GM18909 (cell line): ENCODE data around the gene NPEPL1.
"Not testable (repeated sequence)": the region's sequence is repeated elsewhere in the genome, so short reads cannot be mapped to it uniquely, and the experiment has no call there.

ENCODE experiments used
- ATAC-seq: cut with Tn5 transposase; IDR thresholded peaks from one replicate; pipeline ENCODE4 v1.9.1; 2021; ENCODE audit warnings: mild to moderate bottlenecking; ENCODE audit not compliant: unreplicated experiment, poor library complexity

The NPEPL1 gene

GRCh38 chr20:58726156-58726555, 33.6 kb downstream of the NPEPL1 start:
- not testable (repeated sequence) for ATAC-seq

GRCh38 chr20:58731192-58731591, 38.6 kb downstream of the NPEPL1 start:
- no peak for ATAC-seq

GRCh38 chr20:58737198-58737597, 44.6 kb downstream of the NPEPL1 start:
- no peak for ATAC-seq

GRCh38 chr20:58740356-58741308, 48.0 kb downstream of the NPEPL1 start:
- ATAC-seq: no peak

- no peak for ATAC-seq
Measured at GRCh38 chr20:58741384-58741783, 48.8 kb downstream of the NPEPL1 start.

GRCh38 chr20:58742668-58743566, 50.3 kb downstream of the NPEPL1 start:
- no peak for ATAC-seq

- no peak for ATAC-seq
Measured at GRCh38 chr20:58743929-58744534, 51.4 kb downstream of the NPEPL1 start.

DNA sequence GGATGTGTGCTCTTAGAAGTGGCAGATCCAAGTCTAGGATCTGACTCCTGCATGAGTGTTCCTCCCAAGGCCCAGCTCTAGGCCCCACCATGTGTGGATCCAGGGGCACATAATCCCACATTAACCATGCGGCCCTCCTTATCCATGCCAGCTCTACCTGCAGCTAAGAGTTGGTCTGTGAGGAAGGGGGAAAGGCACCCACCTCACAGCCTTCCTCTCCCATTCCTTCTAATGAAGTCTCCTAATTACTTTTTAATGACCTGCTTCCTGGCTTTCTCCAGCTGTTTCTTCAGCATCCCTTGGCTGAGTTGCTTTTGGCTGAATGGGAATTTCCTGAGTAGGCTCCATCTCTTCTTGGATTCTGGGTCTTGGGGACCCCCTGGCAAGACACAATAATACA, 52.2 kb downstream of the NPEPL1 start:
- ATAC-seq: no peak

DNA sequence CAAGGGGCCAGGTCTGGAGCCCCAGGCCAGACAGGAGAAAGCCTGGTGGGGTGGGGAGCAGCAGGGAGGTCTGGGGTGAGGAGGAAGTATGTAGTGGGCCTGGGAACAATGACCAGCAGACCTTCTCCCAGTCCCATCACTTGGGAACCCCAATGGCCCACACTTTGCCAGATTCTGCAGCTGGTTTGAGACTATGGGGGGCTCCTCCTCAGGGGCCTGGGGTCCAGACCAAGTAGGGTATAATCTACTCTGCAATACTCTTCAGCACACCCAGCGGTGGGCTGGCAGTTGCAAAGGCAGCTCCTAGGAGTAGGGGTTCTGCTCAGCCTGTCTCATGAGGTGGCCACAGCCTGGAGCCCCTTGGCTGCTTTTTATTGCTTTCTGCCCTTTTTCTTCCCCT, 52.8 kb downstream of the NPEPL1 start:
- ATAC-seq: no peak

GRCh38 chr20:58746620-58747019, 54.0 kb downstream of the NPEPL1 start:
- ATAC-seq: no peak

DNA sequence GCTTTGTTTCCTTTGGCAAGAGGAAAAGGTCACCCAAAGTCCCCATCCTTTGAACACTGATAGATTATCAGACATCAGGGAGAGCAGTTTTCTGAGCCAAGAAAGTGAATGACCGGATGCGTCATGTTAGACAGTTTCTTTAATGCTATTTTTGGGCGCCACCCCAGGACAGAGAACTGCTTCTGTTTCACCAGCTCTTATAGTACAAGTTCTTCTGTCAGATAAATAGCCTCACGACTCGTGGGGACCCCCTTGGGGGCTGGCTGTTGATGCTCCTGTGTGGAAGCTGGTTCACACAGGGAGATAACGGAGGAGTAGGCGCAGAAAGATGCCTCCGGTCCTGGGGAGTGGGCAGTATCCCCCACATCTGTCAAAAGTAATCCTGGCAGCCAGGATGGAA, 54.6 kb downstream of the NPEPL1 start:
- no peak for ATAC-seq

DNA sequence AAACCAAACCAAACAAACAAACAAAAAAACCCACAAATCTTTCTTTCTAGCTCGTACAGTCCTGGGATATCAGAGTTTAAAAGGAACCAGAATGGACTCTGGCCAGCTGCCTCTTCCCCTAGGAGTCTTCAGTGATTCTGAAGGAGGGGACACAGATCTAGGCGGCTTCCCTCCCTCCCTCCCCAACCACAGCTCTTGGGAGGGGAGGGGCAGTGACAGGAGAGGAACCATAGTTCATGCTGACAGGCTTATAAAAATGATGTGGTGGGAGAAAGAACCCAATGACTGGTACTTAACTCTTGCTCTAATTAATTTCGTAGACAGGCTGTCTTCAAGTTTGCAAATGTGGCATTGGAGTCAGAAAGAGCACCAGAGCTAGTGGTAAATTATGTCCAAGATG, 56.0 kb downstream of the NPEPL1 start:
- ATAC-seq: no peak

DNA sequence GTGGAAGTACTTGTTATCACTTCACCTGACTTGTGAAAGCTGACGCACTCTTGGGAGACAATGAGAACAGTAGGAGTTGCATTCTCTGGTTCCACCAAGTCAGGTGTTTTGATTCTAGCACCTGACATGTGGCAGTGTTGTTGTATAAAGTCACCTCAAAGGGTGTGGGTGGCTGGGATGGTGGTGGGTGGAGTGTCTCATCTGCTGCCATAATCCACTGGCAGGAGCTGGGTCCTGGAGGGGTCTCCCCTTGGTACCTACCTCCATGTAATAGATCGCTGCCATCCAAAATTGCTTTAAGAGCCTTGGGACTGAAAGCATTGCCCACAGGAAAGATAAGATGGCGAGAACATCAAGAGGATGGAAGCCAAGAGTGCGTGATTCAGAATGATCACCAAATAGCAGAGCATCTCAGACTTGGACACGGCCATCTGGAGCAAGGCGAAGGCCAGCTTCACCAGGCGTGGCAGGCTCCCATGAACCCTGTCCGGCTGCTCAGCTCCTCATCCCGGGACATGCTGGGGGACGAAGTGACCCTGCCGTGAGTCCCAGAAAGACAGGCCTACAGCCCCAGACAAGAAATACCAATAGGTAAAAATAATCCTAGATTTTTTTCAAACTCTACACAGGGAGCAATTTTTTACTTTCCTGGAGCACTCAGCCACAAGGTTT, 56.6 kb downstream of the NPEPL1 start:
- ATAC-seq: no peak

GRCh38 chr20:58749979-58750378, 57.4 kb downstream of the NPEPL1 start:
- ATAC-seq: no peak

- not testable (repeated sequence) for ATAC-seq
Measured at GRCh38 chr20:58750706-58751105, 58.1 kb downstream of the NPEPL1 start.

DNA sequence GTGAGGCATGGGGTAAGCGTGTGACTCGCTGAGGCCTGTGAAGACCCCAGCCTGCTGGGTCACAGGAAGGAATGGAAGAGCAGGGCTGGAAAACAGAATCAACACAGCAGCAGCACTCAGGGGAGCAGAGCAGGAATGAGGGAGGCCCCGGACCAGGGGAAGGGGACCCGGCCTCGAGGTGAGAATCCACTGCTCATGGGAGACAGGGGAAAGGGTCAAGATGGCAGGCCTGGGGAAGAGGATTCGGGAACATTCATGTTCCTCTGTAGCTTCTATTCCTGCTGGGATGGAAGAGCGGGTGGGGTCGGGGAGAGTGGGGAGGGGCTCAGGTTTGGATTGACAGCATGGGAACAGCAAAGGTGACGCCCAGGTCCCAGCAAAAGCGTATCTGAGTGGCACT, 59.4 kb downstream of the NPEPL1 start:
- ATAC-seq: no peak

DNA sequence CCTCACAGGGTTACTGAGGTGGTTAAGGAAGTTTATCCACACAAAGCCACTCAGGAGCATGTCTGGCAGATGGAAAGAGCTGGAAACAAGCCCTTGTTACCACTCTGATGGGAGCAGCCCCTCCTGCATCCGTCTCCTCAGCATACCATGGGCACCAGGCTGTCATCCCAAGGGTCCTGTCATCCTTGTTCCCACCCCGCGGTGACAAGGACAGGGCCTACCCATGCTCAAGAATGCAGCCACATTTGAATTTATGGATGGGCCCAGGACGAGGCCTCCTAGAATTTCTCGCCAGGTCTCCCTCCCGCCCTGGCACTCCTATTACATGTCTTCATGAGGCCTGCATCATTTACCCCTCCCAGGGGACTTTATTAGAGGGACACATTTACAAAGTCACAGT, 60.0 kb downstream of the NPEPL1 start:
- ATAC-seq: no peak

- ATAC-seq: no peak
Measured at GRCh38 chr20:58753267-58753921, 60.8 kb downstream of the NPEPL1 start.

GRCh38 chr20:58753922-58754551, 61.4 kb downstream of the NPEPL1 start:
- no peak for ATAC-seq
